ENCODE data around the gene SELENOI. TPM values are rescaled to one million over a fixed set of nuclear protein-coding genes. Genes with fewer than 3 reads are reported as not detected.
A peak's percentile ranks its signal among the peaks of the same experiment; 100 is the strongest.
"Not testable (repeated sequence)": the region's sequence is repeated elsewhere in the genome, so short reads cannot be mapped to it uniquely, and the experiment has no call there.

The SELENOI gene
- total RNA-seq, 1 donor from 2014 or later = 51.8 TPM

GRCh38 chr2:26318950-26319349, 27.0 kb upstream of the SELENOI start:
- Histone ChIP-seq H3K9me3 (ENCODE audit: low read depth) (no peaks in the 10 kb centered on the region), H3K79me2 (ENCODE audit: low read depth) (no peaks in the 10 kb centered on the region), H3K4me3 (no peak overlapping the region), H3F3A (ENCODE audit: low read depth) (no peaks in the 10 kb centered on the region), H3K36me3 (no peaks in the 10 kb centered on the region), H3K9ac (no peak overlapping the region), H3K4me1 (peaks cover 10% of the 10 kb centered on the region), H3K4me2 (peak overlapping the region; percentile 67), H2AFZ (replicated peaks) (peak overlapping the region; percentile 99), H3K27ac (no peak overlapping the region), H4K20me1 (ENCODE audit: low read depth) (no peaks in the 10 kb centered on the region), H3K27me3 (no peaks in the 10 kb centered on the region)
- H3K4me3 Mint-ChIP-seq = no peak overlapping the region
- no peak for TF ChIP-seq EZH2phosphoT487 (IDR thresholded peaks at IDR 0.05)
- no peak for TF ChIP-seq CTCF (IDR thresholded peaks at IDR 0.05)
- TF ChIP-seq EZH2 (IDR thresholded peaks at IDR 0.05) = no peak
- peaks cover 10% of the 10 kb centered on the region for H3K4me1 Mint-ChIP-seq
- H3K36me3 Mint-ChIP-seq = no peaks in the 10 kb centered on the region
- H3K27me3 Mint-ChIP-seq (ENCODE audit: insufficient read depth, low read depth) = peaks cover 2% of the 10 kb centered on the region
- H3K27ac Mint-ChIP-seq = peak overlapping the region; percentile 59
- peak; percentile 17 for DNase-seq (ENCODE audit: low spot score)
- no peaks in the 10 kb centered on the region for H3K9me3 Mint-ChIP-seq

- H2AFZ ChIP-seq (replicated peaks); H3K4me3 Mint-ChIP-seq; H3K27me3 ChIP-seq; H3K9ac ChIP-seq; H4K20me1 ChIP-seq (ENCODE audit: low read depth); H3K4me1 ChIP-seq; H3K4me1 Mint-ChIP-seq; H3F3A ChIP-seq (ENCODE audit: low read depth); H3K27ac ChIP-seq; H3K36me3 Mint-ChIP-seq; DNase-seq (ENCODE audit: low spot score); H3K27ac Mint-ChIP-seq; H3K9me3 ChIP-seq (ENCODE audit: low read depth); H3K4me2 ChIP-seq; H3K27me3 Mint-ChIP-seq (ENCODE audit: insufficient read depth, low read depth); H3K4me3 ChIP-seq; H3K36me3 ChIP-seq; H3K79me2 ChIP-seq (ENCODE audit: low read depth); H3K9me3 Mint-ChIP-seq: not testable (repeated sequence)
Observed at GRCh38 chr2:26324479-26324878, 21.5 kb upstream of the SELENOI start.

- no peaks in the 10 kb centered on the region for H3K27me3 Mint-ChIP-seq (ENCODE audit: insufficient read depth, low read depth)
- no peaks in the 10 kb centered on the region for H3F3A ChIP-seq (ENCODE audit: low read depth)
- no peaks in the 10 kb centered on the region for H3K27me3 ChIP-seq
- peaks cover 3% of the 10 kb centered on the region for H3K4me1 Mint-ChIP-seq
- no peak overlapping the region for H3K9ac ChIP-seq
- no peak for DNase-seq (ENCODE audit: low spot score)
- no peak overlapping the region for H3K27ac ChIP-seq
- H4K20me1 ChIP-seq (ENCODE audit: low read depth) = no peaks in the 10 kb centered on the region
- no peaks in the 10 kb centered on the region for H3K9me3 Mint-ChIP-seq
- H3K4me1 ChIP-seq = no peaks in the 10 kb centered on the region
- no peak for TF ChIP-seq CTCF (IDR thresholded peaks at IDR 0.05)
- no peak for TF ChIP-seq EZH2phosphoT487 (IDR thresholded peaks at IDR 0.05)
- no peak for TF ChIP-seq EZH2 (IDR thresholded peaks at IDR 0.05)
- H3K36me3 Mint-ChIP-seq = no peaks in the 10 kb centered on the region
- no peak overlapping the region for H3K4me3 Mint-ChIP-seq
- no peak overlapping the region for H2AFZ ChIP-seq (replicated peaks)
- H3K9me3 ChIP-seq (ENCODE audit: low read depth) = no peaks in the 10 kb centered on the region
- H3K36me3 ChIP-seq = no peaks in the 10 kb centered on the region
- no peak overlapping the region for H3K4me3 ChIP-seq
- no peak overlapping the region for H3K4me2 ChIP-seq
- H3K79me2 ChIP-seq (ENCODE audit: low read depth) = no peaks in the 10 kb centered on the region
- H3K27ac Mint-ChIP-seq = no peak overlapping the region
Observed at GRCh38 chr2:26324903-26325302, 21.0 kb upstream of the SELENOI start.

- Histone ChIP-seq H2AFZ (replicated peaks) (no peak overlapping the region), H3F3A (ENCODE audit: low read depth) (no peaks in the 10 kb centered on the region), H3K9ac (no peak overlapping the region), H3K27me3 (no peaks in the 10 kb centered on the region), H4K20me1 (ENCODE audit: low read depth) (no peaks in the 10 kb centered on the region), H3K27ac (no peak overlapping the region), H3K9me3 (ENCODE audit: low read depth) (no peaks in the 10 kb centered on the region), H3K4me2 (no peak overlapping the region), H3K36me3 (no peaks in the 10 kb centered on the region), H3K4me1 (no peaks in the 10 kb centered on the region), H3K4me3 (no peak overlapping the region), H3K79me2 (ENCODE audit: low read depth) (no peaks in the 10 kb centered on the region)
- Mint-ChIP-seq H3K4me1 (peaks cover 6% of the 10 kb centered on the region), H3K27me3 (ENCODE audit: insufficient read depth, low read depth) (no peaks in the 10 kb centered on the region), H3K9me3 (no peaks in the 10 kb centered on the region), H3K27ac (no peak overlapping the region), H3K4me3 (no peak overlapping the region), H3K36me3 (no peaks in the 10 kb centered on the region)
- DNase-seq (ENCODE audit: low spot score) = no peak
- TF ChIP-seq EZH2phosphoT487 (IDR thresholded peaks at IDR 0.05) = no peak
- TF ChIP-seq CTCF (IDR thresholded peaks at IDR 0.05) = no peak
- TF ChIP-seq EZH2 (IDR thresholded peaks at IDR 0.05) = no peak
Observed at GRCh38 chr2:26325851-26326250, 20.1 kb upstream of the SELENOI start.
